GM08714 (cell line): ENCODE measurements around the gene MYL12A.
A peak's percentile ranks its signal among the peaks of the same experiment; 100 is the strongest.

Experiments
- H3K4me3 ChIP-seq: fragments of 200-500 bp; sonication (Bioruptor generic); 2 replicates; pipeline ENCODE4 v1.5.1; 2014; ENCODE audit warnings: mild to moderate bottlenecking, low read length, inconsistent platforms
- ZNF274 ChIP-seq: IDR thresholded peaks from 2 replicates; pipeline ENCODE4 v1.6.1; 2012; ENCODE audit warnings: mild to moderate bottlenecking, low read depth, low read length

The MYL12A gene

GRCh38 chr18:3256693-3257626, 9.4 kb downstream of the MYL12A start:
- H3K4me3 ChIP-seq, result no peak overlapping the region
- no peak for TF ChIP-seq ZNF274

- no peak overlapping the region for H3K4me3 ChIP-seq
- no peak for TF ChIP-seq ZNF274
Observed at GRCh38 chr18:3257627-3258120, 10.1 kb downstream of the MYL12A start.

- no peak for TF ChIP-seq ZNF274
- H3K4me3 ChIP-seq, result peak overlapping the region; percentile 91
Observed at GRCh38 chr18:3260995-3261372, 13.4 kb downstream of the MYL12A start.

- no peak for TF ChIP-seq ZNF274
- H3K4me3 ChIP-seq, result peak within 1 kb of the TSS; percentile 91
Observed at GRCh38 chr18:3261373-3262233, 14.0 kb downstream of the MYL12A start, which contains the start of gene MYL12B. Gene MYL12B (plus strand): TSS chr18:3262133. CDS start chr18:3272899, 10,766 bp downstream.

- no peak for TF ChIP-seq ZNF274
- peak overlapping the region; percentile 91 for H3K4me3 ChIP-seq
Observed at GRCh38 chr18:3262234-3263131, 14.9 kb downstream of the MYL12A start.

DNA sequence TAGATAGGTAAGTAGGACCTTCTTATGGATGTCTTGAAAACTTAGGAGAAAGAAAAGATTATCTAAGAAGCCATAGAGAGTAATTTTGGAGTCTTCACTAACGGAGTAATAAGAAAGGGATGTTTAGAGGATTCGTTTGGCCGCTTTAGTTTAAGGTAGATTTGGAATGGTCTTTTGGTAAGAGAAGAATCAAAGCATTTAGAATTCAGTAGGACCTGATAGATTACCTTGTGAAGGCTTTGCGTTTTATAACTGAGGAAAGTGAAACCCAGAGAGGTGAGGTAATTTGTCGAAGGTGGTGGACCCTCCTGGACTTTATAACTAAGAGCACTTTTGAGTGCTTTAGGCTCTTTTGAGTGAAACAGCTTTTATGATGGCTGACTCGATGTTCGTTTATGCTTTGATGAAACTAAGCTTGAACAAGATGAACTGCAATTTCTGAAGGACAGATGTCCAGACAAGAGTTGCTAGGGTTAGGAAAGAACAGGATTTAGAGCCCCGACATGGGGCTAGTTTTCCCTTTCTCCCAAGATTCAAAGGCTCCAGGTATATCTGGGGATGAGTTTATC, 15.6 kb downstream of the MYL12A start:
- H3K4me3 ChIP-seq, result peak overlapping the region; percentile 91
- no peak for TF ChIP-seq ZNF274

- H3K4me3 ChIP-seq, result peak overlapping the region; percentile 14; the same call in 1 of the 2 replicates
- TF ChIP-seq ZNF274, result no peak
Observed at GRCh38 chr18:3264362-3264761, 16.8 kb downstream of the MYL12A start.

- peak overlapping the region; percentile 3; the same call in 1 of the 2 replicates for H3K4me3 ChIP-seq
- TF ChIP-seq ZNF274, result no peak
Observed at GRCh38 chr18:3265564-3266033, 18.0 kb downstream of the MYL12A start.

DNA sequence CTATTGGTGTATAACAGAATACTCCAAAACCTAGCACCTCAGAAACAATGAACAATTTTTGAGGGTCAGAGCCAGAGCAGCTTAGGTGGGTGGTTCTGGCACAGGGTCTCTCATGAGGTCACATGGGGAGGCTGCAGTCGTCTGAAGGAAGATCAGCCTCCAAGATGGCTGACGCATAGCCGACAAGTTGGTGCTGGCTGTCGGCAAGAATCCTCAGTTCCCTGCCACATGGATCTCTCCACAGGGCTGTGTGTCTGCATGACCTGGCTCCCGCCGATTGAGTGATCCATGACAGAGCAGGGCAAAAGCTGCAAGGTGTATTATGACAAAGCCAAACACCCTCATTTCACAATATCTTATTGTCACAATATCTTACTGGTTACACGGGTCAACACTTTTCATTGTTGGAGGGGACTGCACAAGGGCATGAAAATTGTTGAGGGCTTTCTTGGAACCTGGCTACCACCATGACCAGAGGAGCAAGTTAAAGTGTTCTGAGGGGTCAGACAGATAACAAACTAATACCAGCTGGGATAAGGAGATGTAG, 18.5 kb downstream of the MYL12A start:
- TF ChIP-seq ZNF274, result no peak
- no peak overlapping the region for H3K4me3 ChIP-seq

GRCh38 chr18:3268306-3268705, 20.7 kb downstream of the MYL12A start:
- no peak overlapping the region for H3K4me3 ChIP-seq
- no peak for TF ChIP-seq ZNF274

DNA sequence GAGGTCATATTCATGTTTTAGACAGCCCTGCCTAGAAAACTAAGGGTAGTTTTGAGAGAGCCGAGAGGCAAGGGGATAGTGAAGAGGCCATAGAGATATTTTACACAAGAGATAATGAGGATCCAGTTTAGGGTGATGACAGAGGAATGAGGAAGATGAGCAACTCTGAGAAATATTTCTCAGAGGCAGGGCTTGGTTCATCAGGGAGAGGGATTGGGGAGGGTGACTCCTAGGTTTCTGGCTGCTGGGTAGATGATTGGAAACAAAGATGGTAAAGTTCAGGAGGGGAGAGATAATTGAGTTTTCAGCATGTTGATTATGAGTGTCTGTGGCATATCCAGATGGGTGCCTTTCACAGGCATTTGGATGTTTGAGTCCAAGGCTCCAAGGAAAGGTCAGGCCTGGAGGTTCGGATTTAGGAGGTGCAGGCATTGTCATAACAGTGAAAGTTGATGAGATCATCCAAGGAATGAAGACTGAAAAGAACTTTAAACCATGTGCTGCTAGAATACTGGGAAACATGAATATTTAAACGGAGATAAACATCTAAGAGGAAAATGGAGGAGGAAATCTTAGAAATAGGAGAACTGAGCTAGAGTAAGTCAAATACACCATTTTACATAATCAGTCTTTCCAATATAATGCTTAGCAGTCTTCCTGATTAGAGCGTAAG, 21.8 kb downstream of the MYL12A start:
- H3K4me3 ChIP-seq, result no peak overlapping the region
- TF ChIP-seq ZNF274, result no peak

GRCh38 chr18:3269914-3270299, 22.3 kb downstream of the MYL12A start:
- no peak overlapping the region for H3K4me3 ChIP-seq
- TF ChIP-seq ZNF274, result no peak
